ENCODE results near the gene RAPGEF4.

RAPGEF4 gene

GRCh38 chr2:172945510-172945850 lies 209.8 kb downstream of the RAPGEF4 start:
- DNase-seq = no peak

- DNase-seq = no peak
These were observed 212.0 kb downstream of the RAPGEF4 start for GRCh38 chr2:172947461-172948153.

DNA sequence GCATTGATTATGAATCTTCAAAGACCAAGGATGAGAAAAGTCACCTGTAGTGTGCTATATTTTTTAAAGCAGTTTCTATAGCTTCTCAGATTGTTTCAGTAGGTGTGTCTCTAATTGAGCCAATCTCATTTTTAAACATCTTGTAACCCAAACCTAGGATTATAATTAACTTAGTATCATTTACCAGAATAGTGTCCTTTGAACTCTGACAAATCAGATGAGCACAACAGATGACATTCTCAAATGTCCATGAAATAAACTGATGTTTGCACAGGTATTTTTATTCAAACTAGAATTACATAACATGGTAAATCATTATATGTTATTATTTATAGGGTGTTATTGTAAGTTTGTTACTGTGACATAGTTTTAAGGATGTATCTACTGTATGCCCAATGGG lies 213.9 kb downstream of the RAPGEF4 start:
- DNase-seq = no peak

- no peak for DNase-seq
These were observed 214.9 kb downstream of the RAPGEF4 start for GRCh38 chr2:172950565-172950964.

DNA sequence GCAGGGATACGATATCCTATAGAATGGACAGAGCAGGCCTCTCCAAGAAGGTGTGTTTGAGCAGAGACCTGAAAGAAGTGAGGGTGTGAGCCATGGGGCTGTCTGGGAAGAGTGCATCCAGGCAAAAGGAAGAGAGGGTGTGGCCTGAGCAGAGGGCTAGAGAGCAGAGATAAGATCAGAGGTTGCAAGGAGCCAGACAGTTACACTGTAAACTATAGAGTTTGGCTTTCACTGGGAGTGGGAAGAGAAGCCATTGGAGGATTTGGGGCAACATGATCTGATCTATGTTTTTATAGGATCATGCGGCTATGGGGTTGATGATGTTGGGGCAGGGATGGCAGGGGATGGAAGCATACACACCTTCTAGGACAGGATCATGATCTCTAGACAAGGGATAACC lies 215.9 kb downstream of the RAPGEF4 start:
- DNase-seq = no peak

- DNase-seq = no peak
These were observed 217.8 kb downstream of the RAPGEF4 start for GRCh38 chr2:172953411-172953810.

- no peak for DNase-seq
These were observed 218.6 kb downstream of the RAPGEF4 start for GRCh38 chr2:172953970-172954852.

DNA sequence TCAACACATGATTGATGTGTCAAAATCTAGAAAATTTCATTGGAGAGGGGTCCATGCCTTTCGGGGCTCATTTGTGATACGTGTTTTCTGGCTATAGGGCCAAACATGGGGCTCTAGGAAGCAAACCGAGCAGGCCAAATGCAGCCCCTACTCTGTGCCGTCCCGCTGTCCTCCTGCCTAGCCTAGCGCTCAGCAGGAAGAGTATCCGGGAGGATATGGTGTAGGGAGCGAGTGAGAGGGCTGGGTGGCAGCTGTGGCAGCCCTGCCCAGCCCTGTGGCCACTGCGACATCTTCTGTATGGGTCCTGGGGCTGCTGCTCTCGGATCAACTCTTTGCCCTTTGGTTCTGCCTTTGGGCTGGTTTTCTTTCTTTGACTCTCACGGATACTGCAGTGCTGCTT lies 219.9 kb downstream of the RAPGEF4 start:
- DNase-seq = no peak

DNA sequence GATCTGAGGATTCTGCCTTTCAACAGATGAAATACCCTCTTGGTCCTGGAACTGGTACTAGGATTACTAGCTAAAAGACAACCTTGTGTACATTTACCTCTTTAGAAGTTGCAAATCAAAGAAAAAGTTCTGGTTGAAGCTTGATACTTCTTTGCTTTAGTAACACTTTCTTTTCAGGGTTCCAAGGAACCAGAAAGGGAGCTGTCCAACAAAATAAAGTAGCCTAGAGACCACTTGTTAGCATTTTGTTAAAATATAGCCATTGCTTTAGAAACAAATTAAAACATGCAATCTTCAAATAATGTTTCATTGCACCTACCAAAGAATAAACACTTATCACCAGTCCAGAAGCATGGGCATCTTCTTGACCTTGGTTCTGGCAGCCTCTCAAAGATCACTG lies 222.1 kb downstream of the RAPGEF4 start:
- no peak for DNase-seq

GRCh38 chr2:172962082-172962481 lies 226.4 kb downstream of the RAPGEF4 start:
- no peak for DNase-seq

DNA sequence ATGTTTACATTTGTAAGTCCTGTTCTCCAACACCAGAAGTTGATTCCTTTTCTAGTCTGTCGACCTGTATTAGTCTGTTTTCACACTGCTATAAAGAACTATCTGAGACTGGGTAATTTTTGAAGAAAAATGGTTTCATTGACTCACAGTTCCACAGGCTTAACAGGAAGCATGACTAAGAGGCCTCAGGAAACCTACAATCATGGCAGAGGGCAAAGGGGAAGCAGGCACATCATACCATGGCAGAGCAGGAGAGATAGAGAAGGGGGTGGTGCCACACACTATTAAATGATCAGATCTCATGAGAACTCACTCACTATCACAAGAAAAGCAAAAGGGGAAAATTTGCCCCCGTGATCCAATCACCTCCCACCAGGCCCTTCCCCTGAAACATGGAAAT lies 227.2 kb downstream of the RAPGEF4 start:
- DNase-seq = no peak

- no peak for DNase-seq
These were observed 229.0 kb downstream of the RAPGEF4 start for GRCh38 chr2:172964511-172965139.

DNA sequence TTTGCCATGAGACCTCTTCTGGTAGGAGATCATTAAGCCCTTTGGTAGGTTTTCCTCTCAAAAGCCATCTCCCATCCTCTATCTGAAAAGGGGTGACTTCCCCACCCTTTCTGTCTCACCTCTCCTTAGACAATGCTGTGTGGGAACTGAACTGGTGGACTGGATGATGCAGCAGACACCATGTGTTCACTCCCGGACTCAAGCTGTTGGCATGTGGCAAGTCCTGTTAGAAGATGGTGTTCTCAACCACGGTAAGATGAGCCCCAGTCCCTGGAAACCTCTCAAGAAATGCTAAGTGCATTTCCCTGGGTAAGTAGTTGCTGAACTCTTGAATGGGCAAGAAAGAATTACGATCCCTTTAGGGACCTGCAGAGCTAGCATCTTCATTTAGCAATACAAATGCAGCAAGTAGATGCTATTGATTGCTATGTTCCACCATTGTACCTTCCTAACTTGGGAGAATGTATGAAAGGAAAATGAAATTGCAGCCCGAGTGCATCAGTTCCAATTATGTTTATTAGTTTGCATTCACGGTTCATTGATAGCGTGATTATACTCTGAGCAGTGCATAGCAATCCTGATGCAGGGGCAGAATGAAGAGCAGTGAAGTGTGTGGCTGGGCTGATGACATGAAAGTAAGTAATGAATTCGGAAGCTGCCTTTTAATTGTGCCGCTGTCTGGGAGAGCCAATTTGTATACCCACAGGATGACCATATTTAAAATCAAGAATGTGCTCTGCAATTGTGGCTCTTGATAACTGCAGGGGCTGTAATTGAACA lies 230.0 kb downstream of the RAPGEF4 start:
- DNase-seq = no peak

GRCh38 chr2:172967036-172967982 lies 231.7 kb downstream of the RAPGEF4 start:
- no peak for DNase-seq

DNA sequence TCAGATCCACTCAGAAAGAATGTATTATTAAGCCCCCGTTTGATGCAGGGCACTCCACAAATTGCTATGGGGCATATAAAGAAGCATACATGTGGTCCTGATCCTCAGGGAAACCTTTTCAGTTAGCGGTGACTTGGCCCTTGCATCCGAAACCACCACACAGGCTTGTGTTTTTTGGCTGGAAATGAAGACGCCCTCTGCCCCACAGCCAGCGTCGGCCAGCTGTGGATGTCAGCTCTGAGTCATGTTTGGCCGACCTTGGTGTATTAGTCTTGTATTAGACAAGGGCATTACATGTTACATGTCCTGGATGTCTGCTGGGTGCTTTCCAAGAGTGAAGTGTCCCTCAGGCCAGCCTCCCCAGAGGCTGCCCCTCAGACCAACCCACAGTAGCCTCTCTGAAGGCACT lies 232.4 kb downstream of the RAPGEF4 start:
- no peak for DNase-seq

DNA sequence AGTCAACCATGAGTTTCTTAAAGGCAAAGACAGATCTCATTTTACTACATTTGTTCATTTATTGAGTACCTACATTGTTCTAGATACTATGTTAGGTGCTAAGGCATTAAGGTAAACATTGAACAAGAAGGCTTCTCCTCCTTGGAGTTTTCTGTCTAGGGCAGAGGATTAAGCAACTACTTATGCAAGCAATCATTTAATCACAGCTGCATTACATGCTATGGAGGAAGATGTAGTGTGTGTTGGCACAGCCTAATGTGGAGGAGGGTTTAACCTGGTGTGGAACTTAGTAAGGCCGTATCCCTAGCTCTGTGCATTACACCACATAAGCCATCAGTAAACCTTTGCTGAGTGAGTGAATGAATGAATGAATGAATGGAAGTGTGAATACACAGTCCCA lies 233.5 kb downstream of the RAPGEF4 start:
- DNase-seq = no peak

DNA sequence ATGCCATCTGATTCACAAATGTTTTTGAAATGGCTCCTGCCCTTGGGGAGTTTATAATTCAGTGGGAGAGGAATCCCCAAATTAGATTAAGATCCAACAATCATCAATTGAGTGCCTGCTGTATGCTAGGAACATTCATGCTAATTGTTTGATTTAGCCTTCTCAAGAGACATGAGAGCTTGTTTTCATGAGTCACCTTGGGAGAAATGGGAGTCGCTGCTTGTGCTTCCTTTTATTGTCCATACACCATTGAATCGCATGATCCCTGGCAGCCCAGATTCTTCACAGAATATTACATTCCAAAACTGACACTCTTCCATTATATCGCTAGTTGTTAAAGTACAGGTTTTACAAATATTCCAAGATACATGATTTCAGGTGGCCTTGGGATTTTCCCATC lies 234.0 kb downstream of the RAPGEF4 start:
- DNase-seq = no peak

DNA sequence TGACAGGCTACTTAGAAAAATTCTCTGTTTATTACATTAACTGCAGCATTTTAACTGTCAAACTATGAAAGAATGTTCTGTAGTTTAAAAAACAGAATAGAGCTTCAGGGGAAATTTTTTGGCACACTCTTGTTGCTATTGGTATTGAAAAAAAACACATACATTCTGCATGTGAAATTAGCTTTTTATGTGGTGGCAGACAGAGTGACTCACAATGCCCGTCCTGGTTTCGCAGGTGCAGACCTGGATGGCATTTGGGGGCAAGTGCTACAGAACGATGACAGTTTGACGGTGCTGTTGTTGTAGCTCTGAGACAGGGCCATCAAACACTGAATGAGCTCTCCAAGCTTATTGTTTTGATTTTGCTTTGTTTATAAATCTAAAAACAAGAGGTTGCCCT lies 235.0 kb downstream of the RAPGEF4 start:
- no peak for DNase-seq

- DNase-seq = no peak
These were observed 236.5 kb downstream of the RAPGEF4 start for GRCh38 chr2:172972005-172972619.

DNA sequence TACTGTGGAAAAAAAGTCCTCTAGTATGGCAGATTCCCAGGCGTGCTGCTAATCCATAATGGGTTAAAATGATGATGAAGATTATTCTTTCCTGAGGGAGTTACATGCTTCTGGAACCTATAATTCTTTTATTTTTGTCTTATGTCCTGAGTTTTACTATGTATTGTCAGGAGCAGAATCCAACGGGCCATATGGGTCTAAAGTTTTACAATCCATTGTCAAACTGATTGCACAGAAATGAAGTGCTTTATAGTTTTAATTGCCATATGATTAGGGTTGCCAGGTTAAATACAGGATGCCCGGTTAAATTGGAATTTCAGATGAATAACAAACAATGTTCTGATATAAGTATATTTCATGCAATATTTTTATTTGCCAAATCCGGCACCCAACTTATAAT lies 239.1 kb downstream of the RAPGEF4 start:
- DNase-seq = no peak

- DNase-seq = no peak
These were observed 240.5 kb downstream of the RAPGEF4 start for GRCh38 chr2:172976116-172976515.

- DNase-seq = no peak
These were observed 241.2 kb downstream of the RAPGEF4 start for GRCh38 chr2:172976816-172977215.
